Non-pigmented ciliary epithelial cell (primary cell): ENCODE data around the gene BTG1.
A peak's percentile ranks its signal among the peaks of the same experiment; 100 is the strongest.
"Not testable (repeated sequence)": the region's sequence is repeated elsewhere in the genome, so short reads cannot be mapped to it uniquely, and the experiment has no call there.

Experiments
- DNase-seq: peaks from one replicate; pipeline ENCODE4 v3.0.0-alpha.2; 2010; ENCODE audit warnings: low read depth

Gene BTG1

GRCh38 chr12:92147491-92147890 lies 1.8 kb upstream of the BTG1 start:
- DNase-seq = no peak

GRCh38 chr12:92146497-92147224 lies 1.0 kb upstream of the BTG1 start:
- no peak for DNase-seq

DNA sequence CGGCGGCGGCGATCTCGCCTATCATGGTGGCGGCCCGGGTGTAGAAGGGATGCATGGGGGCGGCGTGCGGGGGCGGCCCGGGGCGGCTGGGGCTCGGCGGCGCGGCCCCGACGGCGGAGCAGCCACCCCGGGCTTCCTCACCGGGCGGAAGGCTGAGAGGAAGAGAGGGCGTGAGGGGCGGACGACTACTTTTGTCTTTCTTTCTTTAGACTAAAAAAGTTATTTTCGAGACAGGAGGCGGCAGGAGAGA lies 240 bp downstream of the BTG1 start:
- DNase-seq = no peak

DNA sequence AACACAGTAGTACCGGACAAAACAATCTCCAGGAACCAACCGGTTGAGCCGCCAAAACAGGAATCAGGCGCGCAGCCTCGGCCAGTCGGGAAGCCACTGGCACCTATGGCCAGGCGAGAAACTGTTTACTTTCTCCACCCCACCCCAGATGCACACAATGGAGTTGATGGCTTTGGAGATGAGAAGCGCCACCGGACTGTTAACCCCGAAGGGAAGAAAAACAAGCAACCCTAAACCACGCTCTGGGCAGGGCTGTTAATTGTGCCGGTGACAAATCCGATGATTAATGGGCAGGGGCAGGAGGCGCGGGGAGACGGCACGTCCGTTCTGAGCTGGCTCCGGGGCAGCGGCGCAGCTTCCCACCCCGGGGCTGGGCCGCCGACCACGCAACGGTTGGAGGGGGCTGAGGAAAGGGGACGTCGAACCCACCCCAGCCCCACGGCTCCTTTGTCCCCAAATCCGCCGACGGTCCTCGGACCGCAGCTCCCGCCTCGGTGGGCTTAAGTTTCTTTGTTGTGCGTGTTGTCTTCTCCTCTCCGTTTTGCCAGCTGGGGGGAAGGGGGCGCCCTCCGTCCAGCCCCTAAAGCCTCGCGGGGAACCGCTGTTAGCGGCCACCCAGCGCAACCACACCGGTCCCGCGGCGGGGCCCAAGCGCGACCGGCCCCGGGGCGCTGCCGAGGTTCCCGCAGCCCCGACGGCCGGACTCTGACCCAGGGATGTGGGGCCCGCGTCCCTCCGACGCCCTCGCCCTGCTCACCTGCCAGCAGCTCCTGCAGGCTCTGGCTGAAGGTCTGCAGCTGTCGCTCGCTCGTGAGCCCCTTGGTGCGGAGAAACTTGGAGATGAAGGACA lies 790 bp downstream of the BTG1 start:
- DNase-seq = no peak

GRCh38 chr12:92143686-92144630 lies 1.7 kb downstream of the BTG1 start:
- peak; percentile 95 for DNase-seq

DNA sequence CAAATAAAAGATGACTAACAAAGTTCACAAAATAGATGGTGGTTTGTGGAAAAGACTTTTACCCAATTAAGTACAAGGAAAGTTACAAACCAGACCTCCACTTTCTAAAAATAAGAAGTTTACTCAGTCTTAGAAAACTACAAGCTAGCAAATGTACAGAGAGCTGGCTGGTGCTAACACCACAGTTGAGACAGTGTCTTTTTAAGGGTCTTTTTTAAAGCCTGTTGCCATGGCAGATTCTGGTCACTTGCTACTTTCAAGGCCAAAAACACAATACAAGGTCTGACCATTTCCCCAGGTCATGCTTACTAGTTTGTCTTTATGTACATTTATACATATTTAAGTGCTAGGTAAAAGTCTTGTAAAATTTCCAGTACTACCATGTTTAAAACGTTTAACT lies 2.4 kb downstream of the BTG1 start:
- DNase-seq = no peak

GRCh38 chr12:92142251-92142926 lies 3.3 kb downstream of the BTG1 start:
- no peak for DNase-seq

- no peak for DNase-seq
Observed at GRCh38 chr12:92141591-92142121, 4.0 kb downstream of the BTG1 start.

DNA sequence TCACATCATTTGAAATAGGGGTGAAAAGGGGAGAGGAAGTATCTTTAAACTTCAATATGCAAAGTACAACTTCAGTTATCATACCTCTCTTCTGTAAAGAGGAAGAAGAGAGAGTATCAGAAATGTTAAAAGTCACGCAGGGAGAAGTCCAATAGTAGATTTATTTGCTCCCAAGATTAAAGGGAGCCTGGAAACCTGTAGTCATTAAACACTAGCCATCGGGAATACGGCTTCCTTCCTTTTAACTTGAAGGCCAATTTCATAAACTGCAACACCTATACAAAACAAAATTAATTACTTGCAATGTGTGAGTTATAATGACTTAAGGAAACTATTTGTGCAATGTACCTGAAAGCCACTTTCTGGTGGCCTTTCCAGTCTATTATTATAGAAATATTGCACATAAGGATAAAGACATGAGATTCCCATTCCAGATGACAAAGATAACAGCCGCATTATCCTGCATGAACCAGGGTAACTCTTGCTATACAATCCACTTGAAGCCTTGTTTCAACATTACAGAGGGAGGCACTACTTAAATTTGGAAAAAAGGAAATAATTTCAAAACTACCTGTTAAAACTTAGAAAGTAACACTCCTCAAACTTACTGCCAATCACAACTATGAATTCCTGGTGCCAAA lies 4.6 kb downstream of the BTG1 start:
- no peak for DNase-seq

- no peak for DNase-seq
Observed at GRCh38 chr12:92140156-92140555, 5.5 kb downstream of the BTG1 start.

GRCh38 chr12:92139634-92140150 lies 6.0 kb downstream of the BTG1 start:
- no peak for DNase-seq

- DNase-seq = no peak
Observed at GRCh38 chr12:92138626-92139025, 7.0 kb downstream of the BTG1 start.

- no peak for DNase-seq
Observed at GRCh38 chr12:92138144-92138543, 7.5 kb downstream of the BTG1 start.

DNA sequence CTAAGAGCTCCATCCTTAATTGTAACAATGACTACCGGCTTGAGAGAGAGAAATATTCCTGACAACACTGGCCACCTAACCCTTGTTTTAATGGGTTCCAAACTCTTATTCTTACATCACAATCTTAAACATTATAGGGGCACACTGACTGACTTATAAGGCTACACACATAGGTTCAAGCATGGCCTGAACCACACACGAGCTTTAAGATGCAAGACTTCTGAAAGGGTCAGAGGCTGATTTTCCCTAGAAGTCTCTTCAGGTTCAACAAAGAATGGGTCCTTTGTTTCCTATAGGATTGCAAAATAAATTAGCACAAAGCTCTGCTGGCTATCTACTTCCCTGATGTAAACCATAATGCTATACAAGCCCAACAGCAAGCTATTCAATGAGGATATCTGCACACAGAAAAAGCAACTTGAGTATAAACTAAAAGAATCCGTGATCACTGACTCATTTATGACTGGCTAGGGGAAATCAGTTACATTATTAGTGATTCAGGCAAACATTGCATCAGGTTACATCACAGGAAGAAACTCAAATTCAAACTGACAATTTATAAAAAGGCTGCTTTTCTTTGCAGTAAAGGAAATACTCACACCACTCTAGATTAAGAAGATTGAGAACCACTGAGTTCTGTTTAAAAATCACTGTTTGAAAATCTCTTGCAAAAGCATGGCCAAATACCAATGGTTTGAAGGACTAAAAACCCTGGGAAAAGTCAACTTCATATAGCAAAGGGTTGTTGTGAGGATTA lies 8.5 kb downstream of the BTG1 start:
- peak; percentile 71 for DNase-seq

DNA sequence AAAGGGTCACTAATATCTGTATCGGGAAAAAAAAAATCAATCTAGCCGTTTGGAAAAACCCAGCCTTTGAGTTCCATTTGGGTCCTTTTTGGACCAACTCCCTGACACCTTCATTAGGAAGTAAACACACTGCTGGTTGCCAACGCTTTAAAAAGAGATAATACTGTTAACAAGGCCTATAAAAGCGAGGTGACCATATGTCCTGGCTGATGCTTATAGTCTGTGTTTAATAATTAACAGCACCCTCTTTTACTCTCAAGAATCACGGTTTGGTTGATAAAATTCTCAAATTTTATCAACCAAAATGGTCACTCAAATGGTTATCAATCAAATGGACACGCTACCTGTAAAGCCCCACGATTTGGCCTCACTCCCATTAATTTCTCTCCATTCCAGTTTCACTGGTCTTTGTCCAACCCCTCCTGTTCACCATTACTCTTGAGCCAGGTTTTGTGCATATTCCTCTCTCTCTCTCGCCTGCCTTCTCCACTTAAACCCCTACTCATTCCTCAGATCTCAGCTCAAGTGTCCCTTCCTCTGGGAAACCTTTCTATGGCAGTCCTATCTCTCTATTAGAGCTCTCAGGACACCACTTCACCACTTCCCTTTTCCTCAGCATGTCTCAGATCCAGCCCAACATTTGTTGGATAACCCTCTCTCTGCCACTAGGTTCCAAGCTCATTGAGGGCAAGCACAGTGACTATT lies 9.5 kb downstream of the BTG1 start:
- no peak for DNase-seq

DNA sequence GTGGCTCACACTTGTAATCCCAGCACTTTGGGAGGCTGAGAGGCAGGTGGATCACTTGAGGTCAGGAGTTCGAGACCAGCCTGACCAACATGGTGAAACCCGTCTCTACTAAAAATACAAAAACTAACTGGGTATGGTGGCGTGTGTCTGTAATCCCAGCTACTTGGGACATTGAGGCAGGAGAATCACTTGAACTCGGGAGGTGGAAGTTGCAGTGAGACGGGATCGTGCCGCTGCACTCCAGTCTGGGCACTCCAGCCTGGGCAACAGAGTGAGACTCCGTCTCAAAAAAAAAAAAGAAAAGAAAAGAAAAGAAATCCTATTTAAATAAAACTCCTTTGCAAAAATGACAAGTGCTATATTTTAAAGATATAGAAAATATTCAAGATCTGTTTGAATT lies 10.1 kb downstream of the BTG1 start:
- not testable (repeated sequence) for DNase-seq

- DNase-seq = no peak
Observed at GRCh38 chr12:92134638-92135274, 10.9 kb downstream of the BTG1 start.

- no peak for DNase-seq
Observed at GRCh38 chr12:92133795-92134637, 11.6 kb downstream of the BTG1 start.
